ENCODE measurements around the gene RARG.

RARG gene

GRCh38 chr12:53229454-53229853 is 2.6 kb downstream of the RARG start:
- no peak for ATAC-seq
- TF ChIP-seq ARNTL (CRISPR knock-in tag; IDR thresholded peaks at IDR 0.05; ENCODE audit: borderline replicate concordance, low read depth) (no peak), CSRNP3 (CRISPR knock-in tag; IDR thresholded peaks at IDR 0.05) (no peak), ZNF70 (CRISPR knock-in tag; IDR thresholded peaks at IDR 0.05) (no peak), RARB (CRISPR knock-in tag; IDR thresholded peaks at IDR 0.05) (no peak), TOX (CRISPR knock-in tag; IDR thresholded peaks at IDR 0.05; ENCODE audit: borderline replicate concordance) (no peak), ESRRG (CRISPR knock-in tag; IDR thresholded peaks at IDR 0.05) (no peak), CSDC2 (CRISPR knock-in tag; IDR thresholded peaks at IDR 0.05) (no peak), BACH2 (CRISPR knock-in tag; IDR thresholded peaks at IDR 0.05; ENCODE audit: borderline replicate concordance) (no peak), ISL1 (CRISPR knock-in tag; IDR thresholded peaks at IDR 0.05) (no peak), ZFP30 (CRISPR knock-in tag; IDR thresholded peaks at IDR 0.05) (no peak), TSHZ2 (CRISPR knock-in tag; IDR thresholded peaks at IDR 0.05) (no peak), SNAI2 (CRISPR knock-in tag; IDR thresholded peaks at IDR 0.05) (no peak), ZNF8 (CRISPR knock-in tag; IDR thresholded peaks at IDR 0.05) (no peak), ZFP3 (CRISPR knock-in tag; IDR thresholded peaks at IDR 0.05) (no peak), GLIS3 (CRISPR knock-in tag; IDR thresholded peaks at IDR 0.05) (no peak), TCF4 (CRISPR knock-in tag; IDR thresholded peaks at IDR 0.05; ENCODE audit: borderline replicate concordance) (no peak)
- TF ChIP-seq, protein P1, sequence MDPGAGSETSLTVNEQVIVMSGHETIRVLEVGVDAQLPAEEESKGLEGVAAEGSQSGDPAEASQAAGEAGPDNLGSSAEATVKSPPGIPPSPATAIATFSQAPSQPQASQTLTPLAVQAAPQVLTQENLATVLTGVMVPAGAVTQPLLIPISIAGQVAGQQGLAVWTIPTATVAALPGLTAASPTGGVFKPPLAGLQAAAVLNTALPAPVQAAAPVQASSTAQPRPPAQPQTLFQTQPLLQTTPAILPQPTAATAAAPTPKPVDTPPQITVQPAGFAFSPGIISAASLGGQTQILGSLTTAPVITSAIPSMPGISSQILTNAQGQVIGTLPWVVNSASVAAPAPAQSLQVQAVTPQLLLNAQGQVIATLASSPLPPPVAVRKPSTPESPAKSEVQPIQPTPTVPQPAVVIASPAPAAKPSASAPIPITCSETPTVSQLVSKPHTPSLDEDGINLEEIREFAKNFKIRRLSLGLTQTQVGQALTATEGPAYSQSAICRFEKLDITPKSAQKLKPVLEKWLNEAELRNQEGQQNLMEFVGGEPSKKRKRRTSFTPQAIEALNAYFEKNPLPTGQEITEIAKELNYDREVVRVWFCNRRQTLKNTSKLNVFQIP (CRISPR knock-in tag; IDR thresholded peaks at IDR 0.05; ENCODE audit: borderline replicate concordance, low read depth) = no peak

DNA sequence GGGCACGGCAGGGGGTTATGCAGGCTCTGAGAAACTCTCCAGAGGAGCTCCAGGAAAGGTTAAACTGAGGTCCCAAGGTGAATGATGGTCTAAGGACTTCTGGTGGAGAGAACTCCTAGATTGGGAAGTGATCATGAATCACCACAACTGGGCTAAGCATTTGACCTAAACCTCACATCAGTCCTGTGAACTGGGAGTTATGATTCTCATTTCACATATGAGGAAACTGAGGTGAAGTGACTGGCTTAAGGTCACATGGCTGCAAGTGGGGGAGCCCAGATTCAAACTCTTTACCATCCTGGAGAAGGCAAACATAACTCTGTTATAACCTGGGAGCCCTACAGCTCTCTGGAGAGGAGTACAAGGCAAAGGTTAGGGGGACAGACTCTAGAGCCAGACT is 4.2 kb downstream of the RARG start:
- no peak for TF ChIP-seq ZNF565 (CRISPR knock-in tag; conservative IDR thresholded peaks at IDR 0.05; ENCODE audit: low read depth)
- TF ChIP-seq TCF4 (CRISPR knock-in tag; IDR thresholded peaks at IDR 0.05; ENCODE audit: borderline replicate concordance) = no peak
- no peak for TF ChIP-seq SNAI2 (CRISPR knock-in tag; IDR thresholded peaks at IDR 0.05)
- TF ChIP-seq ZFP30 (CRISPR knock-in tag; IDR thresholded peaks at IDR 0.05) = no peak
- TF ChIP-seq ZNF8 (CRISPR knock-in tag; IDR thresholded peaks at IDR 0.05) = no peak
- no peak for TF ChIP-seq CREB5 (CRISPR knock-in tag; IDR thresholded peaks at IDR 0.05; ENCODE audit: low read depth)
- no peak for TF ChIP-seq ARNTL (CRISPR knock-in tag; IDR thresholded peaks at IDR 0.05; ENCODE audit: borderline replicate concordance, low read depth)
- no peak for TF ChIP-seq BACH2 (CRISPR knock-in tag; IDR thresholded peaks at IDR 0.05; ENCODE audit: borderline replicate concordance)
- TF ChIP-seq ISL1 (CRISPR knock-in tag; IDR thresholded peaks at IDR 0.05) = no peak
- no peak for TF ChIP-seq ZFP3 (CRISPR knock-in tag; IDR thresholded peaks at IDR 0.05)
- ATAC-seq = no peak

DNA sequence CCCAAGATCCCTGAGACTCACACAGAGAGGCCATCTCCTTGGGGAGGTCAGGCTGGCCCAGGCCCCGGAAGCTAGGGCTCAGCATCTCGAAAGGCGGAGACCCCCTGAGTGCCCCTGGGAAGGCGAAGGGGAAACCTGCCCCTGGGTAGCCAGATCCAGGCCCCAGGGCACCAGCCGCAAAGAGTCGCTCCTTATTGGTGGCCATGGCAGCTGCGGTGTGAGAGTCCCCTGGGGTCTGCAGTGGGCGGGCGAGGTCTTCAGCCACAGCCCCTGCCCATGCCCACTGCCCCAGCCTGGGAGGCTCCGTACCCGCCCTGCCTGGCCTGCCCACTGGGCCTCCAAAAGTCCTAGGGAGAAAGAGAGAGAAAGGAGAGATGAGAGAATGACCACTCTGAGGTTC is 4.7 kb downstream of the RARG start:
- ATAC-seq = no peak
- TF ChIP-seq PPARA (CRISPR knock-in tag; IDR thresholded peaks at IDR 0.05; ENCODE audit: borderline replicate concordance) = no peak
- TF ChIP-seq ZC3H10 (CRISPR knock-in tag; IDR thresholded peaks at IDR 0.05) = no peak
- TF ChIP-seq OSR1 (CRISPR knock-in tag; IDR thresholded peaks at IDR 0.05) = no peak
- TF ChIP-seq TOX (CRISPR knock-in tag; IDR thresholded peaks at IDR 0.05; ENCODE audit: borderline replicate concordance) = no peak
- TF ChIP-seq ZNF70 (CRISPR knock-in tag; IDR thresholded peaks at IDR 0.05) = no peak
- TF ChIP-seq ARNTL (CRISPR knock-in tag; IDR thresholded peaks at IDR 0.05; ENCODE audit: borderline replicate concordance, low read depth) = no peak
- TF ChIP-seq CSDC2 (CRISPR knock-in tag; IDR thresholded peaks at IDR 0.05) = no peak
- no peak for TF ChIP-seq ZFP3 (CRISPR knock-in tag; IDR thresholded peaks at IDR 0.05)
- TF ChIP-seq, protein P1 (CRISPR knock-in tag; IDR thresholded peaks at IDR 0.05; ENCODE audit: borderline replicate concordance, low read depth) = no peak
- no peak for TF ChIP-seq ISL1 (CRISPR knock-in tag; IDR thresholded peaks at IDR 0.05)
- no peak for TF ChIP-seq TCF4 (CRISPR knock-in tag; IDR thresholded peaks at IDR 0.05; ENCODE audit: borderline replicate concordance)
- no peak for TF ChIP-seq CREB5 (CRISPR knock-in tag; IDR thresholded peaks at IDR 0.05; ENCODE audit: low read depth)
- no peak for TF ChIP-seq BACH2 (CRISPR knock-in tag; IDR thresholded peaks at IDR 0.05; ENCODE audit: borderline replicate concordance)
- no peak for TF ChIP-seq CSRNP3 (CRISPR knock-in tag; IDR thresholded peaks at IDR 0.05)
- no peak for TF ChIP-seq ZFP30 (CRISPR knock-in tag; IDR thresholded peaks at IDR 0.05)
- TF ChIP-seq ZNF8 (CRISPR knock-in tag; IDR thresholded peaks at IDR 0.05) = no peak
- TF ChIP-seq SNAI2 (CRISPR knock-in tag; IDR thresholded peaks at IDR 0.05) = no peak
- TF ChIP-seq GLIS3 (CRISPR knock-in tag; IDR thresholded peaks at IDR 0.05) = no peak

Data from SK-N-SH treated with all-trans-retinoic acid at 6 μM for 48 hours (cell line).